GM21447 (cell line): ENCODE results near the gene RRP9.

Experiments
- ATAC-seq: cut with Tn5 transposase; IDR thresholded peaks from one replicate; pipeline ENCODE4 v1.9.1; 2021; ENCODE audit not compliant: unreplicated experiment

RRP9 gene

GRCh38 chr3:51955893-51956770, 14.4 kb upstream of the RRP9 start:
- no peak for ATAC-seq

GRCh38 chr3:51955175-51955892, 13.6 kb upstream of the RRP9 start, which contains the start of gene GPR62:
TSS of gene GPR62 (plus strand) at chr3:51955381. CDS start at chr3:51955653, 272 bp downstream.
- no peak for ATAC-seq

- ATAC-seq = no peak
These were observed 13.0 kb upstream of the RRP9 start for GRCh38 chr3:51954713-51955112.

GRCh38 chr3:51954105-51954504, 12.4 kb upstream of the RRP9 start:
- ATAC-seq = no peak

GRCh38 chr3:51953445-51953844, 11.7 kb upstream of the RRP9 start:
- no peak for ATAC-seq

GRCh38 chr3:51950899-51951298, 9.2 kb upstream of the RRP9 start:
- no peak for ATAC-seq

- ATAC-seq = no peak
These were observed 7.4 kb upstream of the RRP9 start for GRCh38 chr3:51949121-51949520.

- ATAC-seq = no peak
These were observed 6.4 kb upstream of the RRP9 start for GRCh38 chr3:51948016-51948580.

- no peak for ATAC-seq
These were observed 5.7 kb upstream of the RRP9 start for GRCh38 chr3:51947215-51947900.

- no peak for ATAC-seq
These were observed 5.1 kb upstream of the RRP9 start for GRCh38 chr3:51946796-51947195.

GRCh38 chr3:51945926-51946705, 4.4 kb upstream of the RRP9 start:
- ATAC-seq = no peak

GRCh38 chr3:51945031-51945840, 3.5 kb upstream of the RRP9 start:
- no peak for ATAC-seq

GRCh38 chr3:51944451-51945021, 2.8 kb upstream of the RRP9 start:
- ATAC-seq = no peak

GRCh38 chr3:51943451-51944391, 2.0 kb upstream of the RRP9 start:
- no peak for ATAC-seq

GRCh38 chr3:51942603-51943450, 1.1 kb upstream of the RRP9 start:
- peak; percentile 41 for ATAC-seq

- no peak for ATAC-seq
These were observed 274 bp downstream of the RRP9 start for GRCh38 chr3:51941463-51941797.

GRCh38 chr3:51940648-51941462, 849 bp downstream of the RRP9 start:
- ATAC-seq = no peak
